Endothelial cell of umbilical vein (primary cell): ENCODE data around the gene FIBCD1. TPM values are rescaled to one million over a fixed set of nuclear protein-coding genes. Genes with fewer than 3 reads are reported as not detected.

ENCODE experiments used
- BruUV-seq: library from RNA; stranded (reverse); fragments of 400-500 nt; replicated peaks from 2 replicates; lab custom pipeline; 2021; lab: Mats Ljungman, UMichigan
- CTCF ChIA-PET: fragments of 300-600, 350-600 bp; sonication (Branson Sonifier 250); formaldehyde crosslinking; loops from one replicate; lab custom pipeline; 2021; ENCODE audit warnings: antibody characterized with exemption, inconsistent platforms; lab: Charles Lee
- POLR2A ChIA-PET: fragments of 300-600, 350-600 bp; sonication (Branson Sonifier 250); formaldehyde crosslinking; loops from one replicate; lab custom pipeline; 2021; ENCODE audit warnings: antibody characterized with exemption, inconsistent platforms; lab: Charles Lee
- DNase-seq: peaks from one replicate; pipeline ENCODE4 v3.0.0-alpha.2; 2011; ENCODE audit warnings: low read depth, low spot score
- FAIRE-seq: peaks from 2 replicates; lab custom pipeline; 2011; peaks lifted over from hg19 to GRCh38; lab: Jason Lieb, UNC
- H2AFZ ChIP-seq: 2 replicates; pipeline ENCODE4 v1.6.0; 2012; ENCODE audit warnings: low read depth, low read length, control low read depth, inconsistent platforms
- H3K27ac ChIP-seq: 2 replicates; pipeline ENCODE4 v1.5.1; 2011; ENCODE audit warnings: low read depth, mild to moderate bottlenecking, control low read depth, low read length, moderate library complexity; ENCODE audit not compliant: insufficient read depth
- H3K27me3 ChIP-seq, 2 experiments: 2 replicates each; pipeline versions ENCODE4 v1.6.0 to v1.6.1; 2011; ENCODE audit warnings: low read length in 2 of 2, mixed read lengths in 1 of 2; ENCODE audit not compliant: control insufficient read depth in 2 of 2, insufficient read depth in 2 of 2
- H3K36me3 ChIP-seq, 2 experiments: 2 replicates in 1 of 2; 3 replicates in 1 of 2; pipeline ENCODE4 v1.5.1; 2011; ENCODE audit warnings: low read length in 2 of 2, mild to moderate bottlenecking in 1 of 2, moderate library complexity in 1 of 2; ENCODE audit not compliant: control insufficient read depth in 2 of 2, insufficient read depth in 2 of 2; ENCODE audit errors: extremely low read depth in 1 of 2
- H3K4me1 ChIP-seq: 3 replicates; pipeline ENCODE4 v1.5.1; 2011; ENCODE audit warnings: mild to moderate bottlenecking, low read length; ENCODE audit not compliant: control insufficient read depth, insufficient read depth; ENCODE audit errors: extremely low read depth
- H3K4me2 ChIP-seq: 2 replicates; pipeline ENCODE4 v1.6.1; 2011; ENCODE audit warnings: low read length, control low read depth, mixed read lengths; ENCODE audit not compliant: insufficient read depth
- H3K4me3 ChIP-seq, 3 experiments: fragments of 200-600 bp in 1 of 3; sonication (generic), shearing (Covaris generic) in 1 of 3; replicated peaks in 1 of 3; 2 replicates each; pipeline ENCODE4 v1.5.1; 2011 to 2016; ENCODE audit warnings: control low read depth in 3 of 3, low read length in 3 of 3, mild to moderate bottlenecking in 2 of 3, inconsistent platforms in 1 of 3, low read depth in 1 of 3, moderate library complexity in 1 of 3; ENCODE audit not compliant: insufficient read depth in 1 of 3
- H3K79me2 ChIP-seq: 2 replicates; pipeline ENCODE4 v1.6.0; 2012; ENCODE audit warnings: low read length, inconsistent platforms; ENCODE audit not compliant: control insufficient read depth, insufficient read depth
- H3K9ac ChIP-seq: replicated peaks from 2 replicates; pipeline ENCODE3; 2011; ENCODE audit warnings: low read length, control low read depth; ENCODE audit not compliant: insufficient read depth; ENCODE audit errors: extremely low read depth
- H3K9me1 ChIP-seq: replicated peaks from 3 replicates; pipeline ENCODE4 v1.6.0; 2011; ENCODE audit warnings: mild to moderate bottlenecking, low read length; ENCODE audit not compliant: control insufficient read depth, insufficient read depth; ENCODE audit errors: extremely low read depth
- H3K9me3 ChIP-seq: replicated peaks from 2 replicates; pipeline ENCODE4 v1.5.1; 2012; ENCODE audit warnings: low read length, inconsistent platforms; ENCODE audit not compliant: control insufficient read depth, insufficient read depth
- H4K20me1 ChIP-seq: replicated peaks from 2 replicates; pipeline ENCODE3; 2011; ENCODE audit warnings: mild to moderate bottlenecking, low read length; ENCODE audit not compliant: control insufficient read depth, insufficient read depth; ENCODE audit errors: extremely low read depth
- EZH2 ChIP-seq: IDR thresholded peaks from 2 replicates; pipeline ENCODE4 v1.6.1; 2012; ENCODE audit warnings: borderline replicate concordance, low read depth, mild to moderate bottlenecking, moderate library complexity, low read length, inconsistent platforms; ENCODE audit not compliant: severe bottlenecking
- FOS ChIP-seq: IDR thresholded peaks from 2 replicates; pipeline ENCODE4 v1.6.1; 2011; ENCODE audit warnings: mild to moderate bottlenecking, low read length, moderate library complexity, borderline replicate concordance; ENCODE audit not compliant: insufficient read depth
- GATA2 ChIP-seq: IDR thresholded peaks from 2 replicates; pipeline ENCODE4 v1.7.0; 2011; ENCODE audit warnings: low read depth, mild to moderate bottlenecking, moderate library complexity, mixed read lengths, low read length; ENCODE audit not compliant: insufficient read length, insufficient read depth
- JUN ChIP-seq: IDR thresholded peaks from 2 replicates; pipeline ENCODE4 v1.6.1; 2011; ENCODE audit warnings: borderline replicate concordance, low read depth; ENCODE audit not compliant: insufficient read length, insufficient read depth
- MAX ChIP-seq: IDR thresholded peaks from 2 replicates; pipeline ENCODE4 v1.6.1; 2011; ENCODE audit not compliant: insufficient read depth, insufficient read length
- MYC ChIP-seq: IDR thresholded peaks from one replicate; pipeline ENCODE4 v1.6.1; 2011; ENCODE audit warnings: mild to moderate bottlenecking, low read depth, low read length
- POLR2A ChIP-seq: IDR thresholded peaks from 2 replicates; pipeline ENCODE4 v1.6.1; 2012; ENCODE audit warnings: low read depth, mild to moderate bottlenecking, control low read depth, low read length
- POLR2AphosphoS5 ChIP-seq: IDR thresholded peaks from 2 replicates; pipeline ENCODE4 v1.6.1; 2012; ENCODE audit warnings: low read depth, mild to moderate bottlenecking, control low read depth, low read length, moderate library complexity; ENCODE audit not compliant: insufficient read depth
- dilution Hi-C: fragments of 300-500 bp; cut with MboI; formaldehyde crosslinking; loops from one replicate; pipeline ENCODE4 v1.15.0; 2019; ENCODE audit warnings: low sequenced_read_pairs; ENCODE audit not compliant: extremely low pct_ligation_motif_present
- intact Hi-C: fragments of 100-400 bp; cut with micrococcal nuclease; formaldehyde crosslinking; loops from one replicate; pipeline ENCODE4 v1.10.0; 2022
- polyA plus RNA-seq, 4 experiments: library from polyadenylated mRNA; depleted of rRNA in 3 of 4; stranded (reverse) in 3 of 4; unstranded in 1 of 4; fragments of >200 nt; gene quantifications; 2 replicates each; pipeline versions ENCODE4 v1.2.1 to v1.2.3, GENCODE V29; 2011 to 2012; ENCODE audit warnings: missing spikeins in 1 of 4
- total RNA-seq: library from RNA; stranded (reverse); gene quantifications from 2 replicates; pipeline ENCODE4 v1.2.3, GENCODE V29; 2021
- TF ChIP-seq, protein P1 (sequence below), 2 donors: IDR thresholded peaks; 1 replicate in 1 of 2; 2 replicates in 1 of 2; pipeline ENCODE4 v1.5.1; 2011; ENCODE audit warnings: low read length in 2 of 2, mild to moderate bottlenecking in 2 of 2, moderate library complexity in 2 of 2, control low read depth in 1 of 2, inconsistent platforms in 1 of 2, low read depth in 1 of 2; ENCODE audit not compliant: insufficient read depth in 1 of 2; ENCODE audit errors: extremely low read depth in 1 of 2

Gene FIBCD1
- total and polyA plus RNA-seq, 2 donors (not counting 3 experiments of a cell fraction or from before 2014, with no cell fraction given): 0.14 TPM; not detected in 1

- peak; percentile 67 for FAIRE-seq
- no peak overlapping the region for H3K4me3 ChIP-seq
- H3K4me2 ChIP-seq: no peak overlapping the region
- H3K9me3 ChIP-seq: no peaks in the 10 kb centered on the region
- H4K20me1 ChIP-seq: no peaks in the 10 kb centered on the region
- H3K79me2 ChIP-seq: no peaks in the 10 kb centered on the region
- dilution Hi-C loops (no loop called here), intact Hi-C loops (no loop called here)
- peak overlapping the region; percentile 48 for H2AFZ ChIP-seq
- POLR2A ChIA-PET: no interaction called here
- no peaks in the 10 kb centered on the region for H3K4me1 ChIP-seq
- peaks cover 0 to 1% of the 10 kb centered on the region in 2 experiments for H3K27me3 ChIP-seq
- peak; percentile 37 for DNase-seq
- no peaks in the 10 kb centered on the region for H3K9me1 ChIP-seq
- H3K36me3 ChIP-seq: no peaks in the 10 kb centered on the region
- no TSS peak for BruUV-seq
- CTCF ChIA-PET: interaction anchor here (0.9 to 1.0 kb wide), 2 partner anchors 14 to 85 kb away, joined by 6 to 7 read pairs; no protein-coding TSS in a partner anchor
- no peak for TF ChIP-seq POLR2A
- TF ChIP-seq MYC: no peak
- no peak for TF ChIP-seq FOS
- TF ChIP-seq, protein P1, sequence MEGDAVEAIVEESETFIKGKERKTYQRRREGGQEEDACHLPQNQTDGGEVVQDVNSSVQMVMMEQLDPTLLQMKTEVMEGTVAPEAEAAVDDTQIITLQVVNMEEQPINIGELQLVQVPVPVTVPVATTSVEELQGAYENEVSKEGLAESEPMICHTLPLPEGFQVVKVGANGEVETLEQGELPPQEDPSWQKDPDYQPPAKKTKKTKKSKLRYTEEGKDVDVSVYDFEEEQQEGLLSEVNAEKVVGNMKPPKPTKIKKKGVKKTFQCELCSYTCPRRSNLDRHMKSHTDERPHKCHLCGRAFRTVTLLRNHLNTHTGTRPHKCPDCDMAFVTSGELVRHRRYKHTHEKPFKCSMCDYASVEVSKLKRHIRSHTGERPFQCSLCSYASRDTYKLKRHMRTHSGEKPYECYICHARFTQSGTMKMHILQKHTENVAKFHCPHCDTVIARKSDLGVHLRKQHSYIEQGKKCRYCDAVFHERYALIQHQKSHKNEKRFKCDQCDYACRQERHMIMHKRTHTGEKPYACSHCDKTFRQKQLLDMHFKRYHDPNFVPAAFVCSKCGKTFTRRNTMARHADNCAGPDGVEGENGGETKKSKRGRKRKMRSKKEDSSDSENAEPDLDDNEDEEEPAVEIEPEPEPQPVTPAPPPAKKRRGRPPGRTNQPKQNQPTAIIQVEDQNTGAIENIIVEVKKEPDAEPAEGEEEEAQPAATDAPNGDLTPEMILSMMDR (IDR thresholded peaks at IDR 0.05; ENCODE audit: extremely low read depth in 1 of 2, insufficient read depth in 1 of 2, low read depth in 1 of 2, low read length in 2 of 2): no peak
- no peak for TF ChIP-seq MAX
- TF ChIP-seq EZH2: no peak
- no peak for TF ChIP-seq JUN
- TF ChIP-seq POLR2AphosphoS5: no peak
- no peak for TF ChIP-seq GATA2
- no peak overlapping the region for H3K27ac ChIP-seq
- H3K9ac ChIP-seq: no peak overlapping the region
Measured at GRCh38 chr9:130912932-130913598, 26.0 kb downstream of the FIBCD1 start.
